Sigmoid colon (tissue), 3 donors: Measurements from ENCODE around the gene CCDC192.

Experiments
- CTCF ChIP-seq, 4 experiments: fragments of 450-650 bp in 3 of 4; fragments of 200-600 bp in 1 of 4; IDR thresholded peaks; one replicate each; pipeline ENCODE4 v1.5.1; 2016 to 2019; ENCODE audit warnings: antibody characterized with exemption in 4 of 4, mild to moderate bottlenecking in 3 of 4, moderate library complexity in 2 of 4
- POLR2A ChIP-seq, 2 donors: fragments of 450-650 bp; IDR thresholded peaks; one replicate each; pipeline ENCODE4 v1.6.1; 2016; ENCODE audit warnings: antibody characterized with exemption in 2 of 2, mild to moderate bottlenecking in 2 of 2, moderate library complexity in 2 of 2

- TF ChIP-seq POLR2A (IDR thresholded peaks at IDR 0.05) = no peak
- TF ChIP-seq CTCF (IDR thresholded peaks at IDR 0.05) = no peak
Measured at GRCh38 chr5:127799293-127799905, 96.2 kb downstream of the CCDC192 start.
